GM19351 (cell line): Measurements from ENCODE around the gene DMC1.
A peak's percentile ranks its signal among the peaks of the same experiment; 100 is the strongest.

ENCODE experiments used
- ATAC-seq: cut with Tn5 transposase; IDR thresholded peaks from one replicate; pipeline ENCODE4 v1.9.1; 2021; ENCODE audit warnings: mild to moderate bottlenecking, moderate library complexity; ENCODE audit not compliant: unreplicated experiment

The DMC1 gene

GRCh38 chr22:38567531-38568285 lies 2.3 kb downstream of the DMC1 start:
- no peak for ATAC-seq

- no peak for ATAC-seq
Observed at GRCh38 chr22:38566726-38567504, 3.1 kb downstream of the DMC1 start.

GRCh38 chr22:38565441-38565840 lies 4.5 kb downstream of the DMC1 start:
- ATAC-seq = no peak

GRCh38 chr22:38564669-38565068 lies 5.3 kb downstream of the DMC1 start:
- no peak for ATAC-seq

- no peak for ATAC-seq
Observed at GRCh38 chr22:38554281-38554680, 15.7 kb downstream of the DMC1 start.

GRCh38 chr22:38549101-38549894 lies 20.7 kb downstream of the DMC1 start:
- no peak for ATAC-seq

GRCh38 chr22:38540701-38541100 lies 29.3 kb downstream of the DMC1 start:
- ATAC-seq = no peak

GRCh38 chr22:38531251-38531938 lies 38.6 kb downstream of the DMC1 start:
- no peak for ATAC-seq

- no peak for ATAC-seq
Observed at GRCh38 chr22:38524429-38524828, 45.6 kb downstream of the DMC1 start.

- no peak for ATAC-seq
Observed at GRCh38 chr22:38523479-38523878, 46.5 kb downstream of the DMC1 start.

GRCh38 chr22:38523029-38523428 lies 47.0 kb downstream of the DMC1 start:
- ATAC-seq = no peak

GRCh38 chr22:38519453-38520250 lies 50.3 kb downstream of the DMC1 start:
- ATAC-seq = no peak

GRCh38 chr22:38518620-38519019 lies 51.4 kb downstream of the DMC1 start:
- ATAC-seq = no peak

- ATAC-seq = no peak
Observed at GRCh38 chr22:38513063-38513462, 56.9 kb downstream of the DMC1 start.

- ATAC-seq = no peak
Observed at GRCh38 chr22:38510416-38510970, 59.5 kb downstream of the DMC1 start.

- ATAC-seq = peak; percentile 78
Observed at GRCh38 chr22:38506118-38506962, 63.6 kb downstream of the DMC1 start, which contains the start of gene DDX17. Gene DDX17, minus strand, starts transcription at chr22:38506311.

- peak; percentile 15 for ATAC-seq
Observed at GRCh38 chr22:38505541-38506117, 64.4 kb downstream of the DMC1 start.

- no peak for ATAC-seq
Observed at GRCh38 chr22:38504731-38505540, 65.0 kb downstream of the DMC1 start.
